OCI-LY7 (cell line): Measurements from ENCODE around the gene DHRS12.

Experiments used
- CTCF ChIP-seq: fragments of 200-600 bp; sonication (generic); conservative IDR thresholded peaks from 2 replicates; pipeline ENCODE4 v1.5.1; 2014; ENCODE audit warnings: mild to moderate bottlenecking, antibody characterized with exemption, low read length, moderate library complexity, mixed read lengths
- EZH2phosphoT487 ChIP-seq: fragments of 200-600 bp; sonication (generic); IDR thresholded peaks from 2 replicates; pipeline ENCODE4 v1.6.1; 2018; ENCODE audit warnings: low read depth, borderline replicate concordance, mild to moderate bottlenecking, mixed run types, antibody characterized with exemption, low read length, moderate library complexity, mixed read lengths

GRCh38 chr13:51826606-51827005, 22.6 kb upstream of the DHRS12 start:
- TF ChIP-seq CTCF, result no peak
- no peak for TF ChIP-seq EZH2phosphoT487
